C4-2B (cell line): Measurements from ENCODE around the gene CAMK4.

Source experiments
- H3K27ac ChIP-seq: fragments of 450-650 bp; 2 replicates; pipeline ENCODE4 v1.5.1; 2017
- ZFX ChIP-seq: fragments of 450-650 bp; IDR thresholded peaks from 2 replicates; pipeline ENCODE4 v1.6.1; 2017
- TF ChIP-seq, protein P1 (sequence below): fragments of 450-650 bp; conservative IDR thresholded peaks from 2 replicates; pipeline ENCODE4 v1.5.1; 2017; ENCODE audit warnings: mild to moderate bottlenecking

CAMK4 gene

GRCh38 chr5:111224561-111225345 lies 569 bp downstream of the CAMK4 start:
- no peak for TF ChIP-seq ZFX
- TF ChIP-seq, protein P1, sequence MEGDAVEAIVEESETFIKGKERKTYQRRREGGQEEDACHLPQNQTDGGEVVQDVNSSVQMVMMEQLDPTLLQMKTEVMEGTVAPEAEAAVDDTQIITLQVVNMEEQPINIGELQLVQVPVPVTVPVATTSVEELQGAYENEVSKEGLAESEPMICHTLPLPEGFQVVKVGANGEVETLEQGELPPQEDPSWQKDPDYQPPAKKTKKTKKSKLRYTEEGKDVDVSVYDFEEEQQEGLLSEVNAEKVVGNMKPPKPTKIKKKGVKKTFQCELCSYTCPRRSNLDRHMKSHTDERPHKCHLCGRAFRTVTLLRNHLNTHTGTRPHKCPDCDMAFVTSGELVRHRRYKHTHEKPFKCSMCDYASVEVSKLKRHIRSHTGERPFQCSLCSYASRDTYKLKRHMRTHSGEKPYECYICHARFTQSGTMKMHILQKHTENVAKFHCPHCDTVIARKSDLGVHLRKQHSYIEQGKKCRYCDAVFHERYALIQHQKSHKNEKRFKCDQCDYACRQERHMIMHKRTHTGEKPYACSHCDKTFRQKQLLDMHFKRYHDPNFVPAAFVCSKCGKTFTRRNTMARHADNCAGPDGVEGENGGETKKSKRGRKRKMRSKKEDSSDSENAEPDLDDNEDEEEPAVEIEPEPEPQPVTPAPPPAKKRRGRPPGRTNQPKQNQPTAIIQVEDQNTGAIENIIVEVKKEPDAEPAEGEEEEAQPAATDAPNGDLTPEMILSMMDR: no peak
- H3K27ac ChIP-seq: no peak overlapping the region

- TF ChIP-seq, protein P1: no peak
- no peak for TF ChIP-seq ZFX
- H3K27ac ChIP-seq: no peak overlapping the region
Observed at GRCh38 chr5:111225926-111226325, 1.7 kb downstream of the CAMK4 start.

GRCh38 chr5:111226556-111226955 lies 2.4 kb downstream of the CAMK4 start:
- no peak for TF ChIP-seq ZFX
- TF ChIP-seq, protein P1: no peak
- no peak overlapping the region for H3K27ac ChIP-seq

DNA sequence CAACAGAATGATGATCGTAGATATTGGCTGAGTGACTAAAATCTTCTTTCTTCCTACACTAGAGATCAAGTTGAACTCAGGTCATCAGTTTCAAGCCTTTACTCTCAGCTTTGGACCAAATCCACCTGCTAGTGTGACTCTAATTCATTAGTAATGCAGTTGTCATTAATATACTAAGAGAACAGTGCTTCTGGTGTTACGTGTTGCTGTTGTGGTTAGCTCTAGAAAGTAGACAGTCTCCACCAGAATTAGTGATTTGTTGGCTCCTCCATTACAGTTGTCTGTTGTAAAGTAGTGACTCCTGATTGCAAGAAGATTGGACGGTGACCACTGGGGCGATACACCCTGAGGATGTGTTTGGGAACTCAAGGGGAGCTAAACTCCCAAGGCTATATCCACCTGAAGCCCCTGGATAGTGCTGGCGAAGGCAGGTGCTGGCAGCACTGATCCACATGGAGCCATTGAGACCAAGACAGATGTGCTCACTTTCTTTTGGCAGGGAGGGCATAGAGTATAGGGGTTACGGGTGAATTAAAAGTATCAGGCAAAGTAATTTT lies 3.1 kb downstream of the CAMK4 start:
- no peak for TF ChIP-seq ZFX
- TF ChIP-seq, protein P1: no peak
- H3K27ac ChIP-seq: no peak overlapping the region

DNA sequence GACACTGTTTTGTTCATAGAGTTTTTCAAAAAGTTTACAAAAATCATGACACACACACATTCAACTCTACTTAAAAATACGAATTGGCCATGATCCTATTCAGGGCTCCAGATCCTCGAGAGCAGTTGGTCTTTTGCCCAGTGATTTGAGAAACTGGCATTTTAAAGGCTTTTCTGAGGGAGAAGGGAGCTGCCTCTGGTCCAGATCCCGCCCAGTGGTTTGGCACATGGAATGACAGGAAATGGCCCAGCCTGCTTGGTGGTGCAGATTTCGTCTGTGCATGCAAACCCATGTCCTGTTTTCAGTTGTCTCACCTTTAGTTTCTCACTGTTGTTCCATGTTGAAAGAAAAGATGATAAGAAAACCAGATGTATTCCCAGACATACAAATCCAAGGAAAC lies 3.6 kb downstream of the CAMK4 start:
- no peak overlapping the region for H3K27ac ChIP-seq
- TF ChIP-seq, protein P1: no peak
- TF ChIP-seq ZFX: no peak

- TF ChIP-seq ZFX: no peak
- TF ChIP-seq, protein P1: no peak
Observed at GRCh38 chr5:111228520-111229220, 4.5 kb downstream of the CAMK4 start.

DNA sequence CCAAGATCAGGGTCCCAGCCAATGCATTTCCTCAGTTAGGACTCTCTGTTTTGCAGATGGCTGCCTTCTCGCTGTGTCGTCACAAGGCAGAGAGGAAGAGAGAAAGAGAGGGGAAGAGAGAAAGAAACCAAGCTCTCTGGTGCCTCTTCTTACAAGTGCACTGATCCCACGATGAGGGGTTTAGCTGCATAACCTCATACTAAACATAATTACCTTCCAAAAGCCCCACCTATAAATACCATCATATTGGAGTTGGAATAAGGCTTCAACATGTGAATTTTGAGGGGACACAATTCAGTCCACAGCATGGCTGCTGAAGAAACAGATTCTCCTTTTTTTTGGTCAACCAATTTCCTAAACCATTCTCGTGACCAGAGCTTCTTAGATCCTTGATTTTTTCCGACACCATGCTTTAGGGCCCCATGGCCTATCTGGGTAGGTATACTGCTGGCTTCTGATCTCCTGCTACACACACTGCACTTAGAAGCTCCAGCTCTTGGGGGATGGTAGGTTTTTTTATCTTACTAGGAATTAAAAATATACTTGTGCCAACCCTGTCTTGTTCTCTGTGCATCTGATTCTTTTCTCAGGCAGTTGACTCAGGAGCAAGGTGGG lies 5.1 kb downstream of the CAMK4 start:
- TF ChIP-seq, protein P1: no peak
- no peak for TF ChIP-seq ZFX
- H3K27ac ChIP-seq: no peak overlapping the region

More at GRCh38 chr5:111228520-111229220, 4.5 kb downstream of the CAMK4 start:
- H3K27ac ChIP-seq: no peak overlapping the region
